HG03095 (cell line): Measurements from ENCODE around the gene NEUROD2.

Experiments
- ATAC-seq: cut with Tn5 transposase; IDR thresholded peaks from one replicate; pipeline ENCODE4 v1.9.1; 2021; ENCODE audit warnings: moderate library complexity; ENCODE audit not compliant: unreplicated experiment

The NEUROD2 gene

GRCh38 chr17:39618956-39619785 lies 11.5 kb upstream of the NEUROD2 start:
- no peak for ATAC-seq

GRCh38 chr17:39618246-39618913 lies 10.7 kb upstream of the NEUROD2 start:
- no peak for ATAC-seq

- ATAC-seq = no peak
These were observed 9.9 kb upstream of the NEUROD2 start for GRCh38 chr17:39617446-39618245.

- ATAC-seq = no peak
These were observed 9.4 kb upstream of the NEUROD2 start for GRCh38 chr17:39617100-39617445.

- no peak for ATAC-seq
These were observed 7.7 kb upstream of the NEUROD2 start for GRCh38 chr17:39615434-39615833.

GRCh38 chr17:39614545-39615157 lies 6.9 kb upstream of the NEUROD2 start:
- ATAC-seq = no peak

- ATAC-seq = no peak
These were observed 5.3 kb upstream of the NEUROD2 start for GRCh38 chr17:39612935-39613464.

- ATAC-seq = no peak
These were observed 4.7 kb upstream of the NEUROD2 start for GRCh38 chr17:39612291-39612894.

- ATAC-seq = no peak
These were observed 3.8 kb upstream of the NEUROD2 start for GRCh38 chr17:39611401-39612112.

- ATAC-seq = no peak
These were observed 1.8 kb upstream of the NEUROD2 start for GRCh38 chr17:39609416-39610025.

- no peak for ATAC-seq
These were observed 642 bp upstream of the NEUROD2 start for GRCh38 chr17:39608142-39608981.

- ATAC-seq = no peak
These were observed 466 bp downstream of the NEUROD2 start for GRCh38 chr17:39607057-39607850.

GRCh38 chr17:39606434-39607056 lies 1.2 kb downstream of the NEUROD2 start:
- no peak for ATAC-seq

- no peak for ATAC-seq
These were observed 2.0 kb downstream of the NEUROD2 start for GRCh38 chr17:39605492-39606433.

- ATAC-seq = no peak
These were observed 2.7 kb downstream of the NEUROD2 start for GRCh38 chr17:39604911-39605491.
